ENCODE data around the gene MYO5B.
A peak's percentile ranks its signal among the peaks of the same experiment; 100 is the strongest.

GRCh38 chr18:50128506-50129271 is 66.3 kb downstream of the MYO5B start:
- TF ChIP-seq, protein P1, sequence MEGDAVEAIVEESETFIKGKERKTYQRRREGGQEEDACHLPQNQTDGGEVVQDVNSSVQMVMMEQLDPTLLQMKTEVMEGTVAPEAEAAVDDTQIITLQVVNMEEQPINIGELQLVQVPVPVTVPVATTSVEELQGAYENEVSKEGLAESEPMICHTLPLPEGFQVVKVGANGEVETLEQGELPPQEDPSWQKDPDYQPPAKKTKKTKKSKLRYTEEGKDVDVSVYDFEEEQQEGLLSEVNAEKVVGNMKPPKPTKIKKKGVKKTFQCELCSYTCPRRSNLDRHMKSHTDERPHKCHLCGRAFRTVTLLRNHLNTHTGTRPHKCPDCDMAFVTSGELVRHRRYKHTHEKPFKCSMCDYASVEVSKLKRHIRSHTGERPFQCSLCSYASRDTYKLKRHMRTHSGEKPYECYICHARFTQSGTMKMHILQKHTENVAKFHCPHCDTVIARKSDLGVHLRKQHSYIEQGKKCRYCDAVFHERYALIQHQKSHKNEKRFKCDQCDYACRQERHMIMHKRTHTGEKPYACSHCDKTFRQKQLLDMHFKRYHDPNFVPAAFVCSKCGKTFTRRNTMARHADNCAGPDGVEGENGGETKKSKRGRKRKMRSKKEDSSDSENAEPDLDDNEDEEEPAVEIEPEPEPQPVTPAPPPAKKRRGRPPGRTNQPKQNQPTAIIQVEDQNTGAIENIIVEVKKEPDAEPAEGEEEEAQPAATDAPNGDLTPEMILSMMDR (IDR thresholded peaks at IDR 0.05), result no peak
- peak; percentile 26 to 64 for TF ChIP-seq POLR2A (IDR thresholded peaks at IDR 0.05)

All from Peyer's patch (tissue), 4 donors.